Endothelial cell of umbilical vein (primary cell): ENCODE results near the gene ANKHD1. TPM values are rescaled to one million over a fixed set of nuclear protein-coding genes. Genes with fewer than 3 reads are reported as not detected.

Experiments
- BruUV-seq: library from RNA; stranded (reverse); fragments of 400-500 nt; replicated peaks from 2 replicates; lab custom pipeline; 2021; lab: Mats Ljungman, UMichigan
- CTCF ChIA-PET: fragments of 300-600, 350-600 bp; sonication (Branson Sonifier 250); formaldehyde crosslinking; loops from one replicate; lab custom pipeline; 2021; ENCODE audit warnings: antibody characterized with exemption, inconsistent platforms; lab: Charles Lee
- POLR2A ChIA-PET: fragments of 300-600, 350-600 bp; sonication (Branson Sonifier 250); formaldehyde crosslinking; loops from one replicate; lab custom pipeline; 2021; ENCODE audit warnings: antibody characterized with exemption, inconsistent platforms; lab: Charles Lee
- DNase-seq: peaks from one replicate; pipeline ENCODE4 v3.0.0-alpha.2; 2011; ENCODE audit warnings: low read depth, low spot score
- FAIRE-seq: peaks from 2 replicates; lab custom pipeline; 2011; peaks lifted over from hg19 to GRCh38; lab: Jason Lieb, UNC
- H2AFZ ChIP-seq: 2 replicates; pipeline ENCODE4 v1.6.0; 2012; ENCODE audit warnings: low read depth, low read length, control low read depth, inconsistent platforms
- H3K27ac ChIP-seq: 2 replicates; pipeline ENCODE4 v1.5.1; 2011; ENCODE audit warnings: low read depth, mild to moderate bottlenecking, control low read depth, low read length, moderate library complexity; ENCODE audit not compliant: insufficient read depth
- H3K27me3 ChIP-seq, 2 experiments: 2 replicates each; pipeline versions ENCODE4 v1.6.0 to v1.6.1; 2011; ENCODE audit warnings: low read length in 2 of 2, mixed read lengths in 1 of 2; ENCODE audit not compliant: control insufficient read depth in 2 of 2, insufficient read depth in 2 of 2
- H3K36me3 ChIP-seq, 2 experiments: 2 replicates in 1 of 2; 3 replicates in 1 of 2; pipeline ENCODE4 v1.5.1; 2011; ENCODE audit warnings: low read length in 2 of 2, mild to moderate bottlenecking in 1 of 2, moderate library complexity in 1 of 2; ENCODE audit not compliant: control insufficient read depth in 2 of 2, insufficient read depth in 2 of 2; ENCODE audit errors: extremely low read depth in 1 of 2
- H3K4me1 ChIP-seq: 3 replicates; pipeline ENCODE4 v1.5.1; 2011; ENCODE audit warnings: mild to moderate bottlenecking, low read length; ENCODE audit not compliant: control insufficient read depth, insufficient read depth; ENCODE audit errors: extremely low read depth
- H3K4me2 ChIP-seq: 2 replicates; pipeline ENCODE4 v1.6.1; 2011; ENCODE audit warnings: low read length, control low read depth, mixed read lengths; ENCODE audit not compliant: insufficient read depth
- H3K4me3 ChIP-seq, 3 experiments: fragments of 200-600 bp in 1 of 3; sonication (generic), shearing (Covaris generic) in 1 of 3; replicated peaks in 1 of 3; 2 replicates each; pipeline ENCODE4 v1.5.1; 2011 to 2016; ENCODE audit warnings: control low read depth in 3 of 3, low read length in 3 of 3, mild to moderate bottlenecking in 2 of 3, inconsistent platforms in 1 of 3, low read depth in 1 of 3, moderate library complexity in 1 of 3; ENCODE audit not compliant: insufficient read depth in 1 of 3
- H3K79me2 ChIP-seq: 2 replicates; pipeline ENCODE4 v1.6.0; 2012; ENCODE audit warnings: low read length, inconsistent platforms; ENCODE audit not compliant: control insufficient read depth, insufficient read depth
- H3K9ac ChIP-seq: replicated peaks from 2 replicates; pipeline ENCODE3; 2011; ENCODE audit warnings: low read length, control low read depth; ENCODE audit not compliant: insufficient read depth; ENCODE audit errors: extremely low read depth
- H3K9me1 ChIP-seq: replicated peaks from 3 replicates; pipeline ENCODE4 v1.6.0; 2011; ENCODE audit warnings: mild to moderate bottlenecking, low read length; ENCODE audit not compliant: control insufficient read depth, insufficient read depth; ENCODE audit errors: extremely low read depth
- H3K9me3 ChIP-seq: replicated peaks from 2 replicates; pipeline ENCODE4 v1.5.1; 2012; ENCODE audit warnings: low read length, inconsistent platforms; ENCODE audit not compliant: control insufficient read depth, insufficient read depth
- H4K20me1 ChIP-seq: replicated peaks from 2 replicates; pipeline ENCODE3; 2011; ENCODE audit warnings: mild to moderate bottlenecking, low read length; ENCODE audit not compliant: control insufficient read depth, insufficient read depth; ENCODE audit errors: extremely low read depth
- CTCF ChIP-seq, 2 donors: IDR thresholded peaks; 1 replicate in 1 of 2; 2 replicates in 1 of 2; pipeline ENCODE4 v1.5.1; 2011; ENCODE audit warnings: low read length in 2 of 2, mild to moderate bottlenecking in 2 of 2, moderate library complexity in 2 of 2, control low read depth in 1 of 2, inconsistent platforms in 1 of 2, low read depth in 1 of 2; ENCODE audit not compliant: insufficient read depth in 1 of 2; ENCODE audit errors: extremely low read depth in 1 of 2
- EZH2 ChIP-seq: IDR thresholded peaks from 2 replicates; pipeline ENCODE4 v1.6.1; 2012; ENCODE audit warnings: borderline replicate concordance, low read depth, mild to moderate bottlenecking, moderate library complexity, low read length, inconsistent platforms; ENCODE audit not compliant: severe bottlenecking
- FOS ChIP-seq: IDR thresholded peaks from 2 replicates; pipeline ENCODE4 v1.6.1; 2011; ENCODE audit warnings: mild to moderate bottlenecking, low read length, moderate library complexity, borderline replicate concordance; ENCODE audit not compliant: insufficient read depth
- JUN ChIP-seq: IDR thresholded peaks from 2 replicates; pipeline ENCODE4 v1.6.1; 2011; ENCODE audit warnings: borderline replicate concordance, low read depth; ENCODE audit not compliant: insufficient read length, insufficient read depth
- MAX ChIP-seq: IDR thresholded peaks from 2 replicates; pipeline ENCODE4 v1.6.1; 2011; ENCODE audit not compliant: insufficient read depth, insufficient read length
- MYC ChIP-seq: IDR thresholded peaks from one replicate; pipeline ENCODE4 v1.6.1; 2011; ENCODE audit warnings: mild to moderate bottlenecking, low read depth, low read length
- POLR2AphosphoS5 ChIP-seq: IDR thresholded peaks from 2 replicates; pipeline ENCODE4 v1.6.1; 2012; ENCODE audit warnings: low read depth, mild to moderate bottlenecking, control low read depth, low read length, moderate library complexity; ENCODE audit not compliant: insufficient read depth
- dilution Hi-C: fragments of 300-500 bp; cut with MboI; formaldehyde crosslinking; loops from one replicate; pipeline ENCODE4 v1.15.0; 2019; ENCODE audit warnings: low sequenced_read_pairs; ENCODE audit not compliant: extremely low pct_ligation_motif_present
- intact Hi-C: fragments of 100-400 bp; cut with micrococcal nuclease; formaldehyde crosslinking; loops from one replicate; pipeline ENCODE4 v1.10.0; 2022
- polyA plus RNA-seq, 4 experiments: library from polyadenylated mRNA; depleted of rRNA in 3 of 4; stranded (reverse) in 3 of 4; unstranded in 1 of 4; fragments of >200 nt; gene quantifications; 2 replicates each; pipeline versions ENCODE4 v1.2.1 to v1.2.3, GENCODE V29; 2011 to 2012; ENCODE audit warnings: missing spikeins in 1 of 4
- total RNA-seq: library from RNA; stranded (reverse); gene quantifications from 2 replicates; pipeline ENCODE4 v1.2.3, GENCODE V29; 2021

ANKHD1 gene
- total and polyA plus RNA-seq, 2 donors (not counting 3 experiments of a cell fraction or from before 2014, with no cell fraction given), result 56.1 to 87.0 TPM

- no peaks in the 10 kb centered on the region for H3K9me3 ChIP-seq
- H3K4me2 ChIP-seq, result peak overlapping the region; percentile 95
- no peaks in the 10 kb centered on the region for H3K9me1 ChIP-seq
- no peaks in the 10 kb centered on the region for H3K79me2 ChIP-seq
- H3K9ac ChIP-seq, result peak overlapping the region; percentile 45
- POLR2A ChIA-PET, result no interaction called here
- TF ChIP-seq EZH2, result no peak
- TF ChIP-seq MYC, result no peak
- peak; percentile 54 for TF ChIP-seq FOS
- peak; percentile 77 for TF ChIP-seq JUN
- dilution Hi-C loops, result no loop called here
- TSS peak; percentile 96 for BruUV-seq
- FAIRE-seq (peak; percentile 54), DNase-seq (peak; percentile 82)
- H2AFZ ChIP-seq, result peak overlapping the region; percentile 41
- intact Hi-C loops, result loop anchor here (5.0 kb wide), 1 partner anchor 78 kb away; the partner anchor contains the start of gene ANKHD1
- no peaks in the 10 kb centered on the region for H4K20me1 ChIP-seq
- CTCF ChIA-PET, result interaction anchor here (0.6 to 1.6 kb wide), 6 partner anchors 9 to 154 kb away, joined by 3 to 6 read pairs (median 4); partner anchors contain the start of gene EIF4EBP3
- H3K27me3 ChIP-seq, result no peaks in the 10 kb centered on the region
- H3K4me3 ChIP-seq, result peak overlapping the region in 2 of 3 experiments; percentile 12 to 40
- peaks cover 0 to 6% of the 10 kb centered on the region in 2 experiments for H3K36me3 ChIP-seq
- peaks cover 31% of the 10 kb centered on the region for H3K4me1 ChIP-seq
- peak overlapping the region; percentile 81 for H3K27ac ChIP-seq
These were observed 78.8 kb downstream of the ANKHD1 start for GRCh38 chr5:140480310-140481014.

GRCh38 chr5:140481758-140482157, 80.1 kb downstream of the ANKHD1 start:
- no TSS peak for BruUV-seq
- no peaks in the 10 kb centered on the region for H3K27me3 ChIP-seq
- H3K9me3 ChIP-seq, result no peaks in the 10 kb centered on the region
- dilution Hi-C loops, result no loop called here
- H3K27ac ChIP-seq, result no peak overlapping the region
- no peak overlapping the region for H3K9ac ChIP-seq
- H3K79me2 ChIP-seq, result no peaks in the 10 kb centered on the region
- no peak for TF ChIP-seq MAX
- TF ChIP-seq POLR2AphosphoS5, result no peak
- no peak for TF ChIP-seq CTCF (IDR thresholded peaks at IDR 0.05; ENCODE audit: extremely low read depth in 1 of 2, insufficient read depth in 1 of 2, low read depth in 1 of 2, low read length in 2 of 2)
- TF ChIP-seq JUN, result no peak
- CTCF ChIA-PET, result interaction anchor here (0.9 to 1.6 kb wide), 2 partner anchors 74 to 153 kb away, joined by 3 read pairs; no protein-coding TSS in a partner anchor
- no peaks in the 10 kb centered on the region for H4K20me1 ChIP-seq
- FAIRE-seq (no peak), DNase-seq (no peak)
- no peak overlapping the region for H3K4me3 ChIP-seq
- H3K36me3 ChIP-seq, result peaks cover 0 to 9% of the 10 kb centered on the region in 2 experiments
- H3K9me1 ChIP-seq, result no peaks in the 10 kb centered on the region
- intact Hi-C loops, result loop anchor here (5.0 kb wide), 1 partner anchor 79 kb away; the partner anchor contains the start of gene ANKHD1
- no peak overlapping the region for H2AFZ ChIP-seq
- peaks cover 26% of the 10 kb centered on the region for H3K4me1 ChIP-seq
- peak overlapping the region; percentile 95 for H3K4me2 ChIP-seq
- POLR2A ChIA-PET, result no interaction called here
